Adipose tissue (tissue), 3 donors: ENCODE measurements around the gene EFCC1. TPM values are rescaled to one million over a fixed set of nuclear protein-coding genes. Genes with fewer than 3 reads are reported as not detected.

ENCODE experiments used
- H3K27ac ChIP-seq: one replicate; pipeline ENCODE4 v1.5.1; 2013; ENCODE audit warnings: low read depth, low read length
- WGBS, 3 donors: extraction: QIAGEN DNeasy Blood & Tissue Kit; methylation state at CpG; one replicate each; pipeline ENCODE4 v1.1.7; 2013; 5-methylcytosine and 5-hydroxymethylcytosine counted together
- polyA plus RNA-seq, 3 donors: library from polyadenylated mRNA; stranded (reverse); fragments of 200-250 nt; gene quantifications; one replicate each; pipeline ENCODE4 v1.2.3, GENCODE V29; 2013
- donor health status: healthy with polysubstance abuse.
- donor health status: Bipolar disorder and iron deficiency.
- donor health status: healthy.

The EFCC1 gene
- polyA plus RNA-seq, 3 donors, result 0.92 to 4.5 (median 1.3) TPM

GRCh38 chr3:129039271-129040038, 38.4 kb downstream of the EFCC1 start:
- WGBS, 3 donors, result 60 to 70% (median 61%) methylated on average over 14 of the region's 14 CpGs
- H3K27ac ChIP-seq, result no peak overlapping the region

- no peak overlapping the region for H3K27ac ChIP-seq
- 67 to 80% (median 75%) methylated on average over 3 of the region's 3 CpGs for WGBS, 3 donors
These were observed 38.9 kb downstream of the EFCC1 start for GRCh38 chr3:129040039-129040336.

GRCh38 chr3:129040579-129041300, 39.6 kb downstream of the EFCC1 start:
- 88 to 94% (median 92%) methylated on average over 15 of the region's 15 CpGs for WGBS, 3 donors
- H3K27ac ChIP-seq, result no peak overlapping the region

- H3K27ac ChIP-seq, result no peak overlapping the region
- 4 to 9% (median 4%) methylated on average over 39 to 43 of the region's 43 CpGs for WGBS, 3 donors
These were observed 44.6 kb downstream of the EFCC1 start for GRCh38 chr3:129045675-129046036.

DNA sequence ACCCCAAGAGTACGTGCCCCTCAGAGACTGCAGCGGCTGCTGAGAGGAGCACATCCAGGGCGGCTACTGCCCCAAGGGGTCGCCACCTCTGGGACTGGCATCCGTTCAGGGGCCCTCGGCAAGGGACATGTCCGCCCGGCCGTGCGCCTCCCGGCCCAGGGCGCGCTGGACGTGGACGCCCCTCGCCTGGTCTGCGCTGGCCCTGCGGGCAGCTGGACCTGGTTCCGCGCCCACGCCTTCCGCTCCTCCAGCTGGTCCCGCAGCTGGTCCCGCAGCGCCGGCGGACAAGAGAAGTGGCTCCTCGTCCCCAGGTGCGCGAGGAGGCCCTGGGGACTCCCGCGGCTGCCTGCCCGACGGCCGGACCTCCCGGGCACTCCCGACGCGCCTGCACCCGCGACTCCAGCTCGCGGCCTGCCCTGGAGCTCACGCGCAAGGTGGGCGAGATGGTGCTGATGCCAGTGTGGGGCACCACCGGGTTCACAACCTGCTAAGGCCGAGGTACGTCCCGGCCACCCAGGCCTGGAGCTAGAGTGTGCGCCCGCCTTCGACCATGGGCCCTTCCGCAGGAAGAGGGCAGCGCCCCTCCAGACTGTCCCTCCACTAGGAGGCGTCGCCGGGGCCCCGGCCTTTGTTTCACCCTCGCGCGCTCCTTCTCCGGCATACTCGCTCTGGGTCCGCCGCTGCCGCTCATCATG, 45.1 kb downstream of the EFCC1 start:
- WGBS, 3 donors, result 31 to 40% (median 32%) methylated on average over 59 to 67 of the region's 67 CpGs
- no peak overlapping the region for H3K27ac ChIP-seq

GRCh38 chr3:129046732-129047552, 45.8 kb downstream of the EFCC1 start:
- H3K27ac ChIP-seq, result no peak overlapping the region
- 88 to 91% (median 89%) methylated on average over 37 to 46 of the region's 46 CpGs for WGBS, 3 donors

- WGBS, 3 donors, result 94 to 95% (median 95%) methylated on average over 6 of the region's 6 CpGs
- H3K27ac ChIP-seq, result no peak overlapping the region
These were observed 46.4 kb downstream of the EFCC1 start for GRCh38 chr3:129047553-129047839.

DNA sequence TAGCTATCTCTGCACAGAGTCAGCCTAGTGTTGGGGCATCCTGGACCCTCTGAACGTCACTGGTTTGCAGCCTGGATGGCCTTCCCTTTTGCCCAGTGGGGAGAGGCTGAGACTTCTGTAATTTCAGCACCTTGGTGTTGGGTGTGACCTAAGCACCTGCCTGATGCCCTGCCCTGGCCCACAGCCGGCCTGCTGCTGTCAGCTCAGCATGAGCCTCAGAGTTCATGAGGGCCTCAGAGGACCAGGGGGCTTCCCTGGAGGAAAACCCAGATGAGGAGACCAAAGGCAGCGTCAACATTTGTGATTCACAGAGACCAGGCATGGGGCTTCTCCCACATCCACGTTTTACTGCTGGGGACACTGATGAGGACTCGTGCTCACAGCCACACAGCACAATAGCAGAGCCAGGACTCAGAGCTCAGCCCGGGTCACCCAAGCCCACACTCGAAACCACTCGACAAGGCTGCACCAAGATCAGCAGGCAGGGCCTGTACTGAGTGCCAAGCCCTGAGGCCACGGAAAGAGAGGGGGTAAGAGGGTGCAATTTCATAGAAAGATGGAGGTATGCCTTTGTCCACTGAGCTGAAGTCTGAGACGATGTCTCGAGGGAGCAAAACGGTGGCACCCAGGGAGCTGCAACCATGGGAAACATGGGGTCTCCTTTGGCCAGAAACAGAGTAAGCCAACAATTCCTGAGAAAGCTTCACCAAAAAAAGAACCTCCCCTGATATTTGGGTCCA, 49.6 kb downstream of the EFCC1 start:
- 91 to 93% (median 92%) methylated on average over 12 of the region's 12 CpGs for whole genome bisulfite sequencing, 3 donors
- no peak overlapping the region for H3K27ac ChIP-seq

- 28 to 61% (median 53%) methylated on average over 5 of the region's 5 CpGs for WGBS, 3 donors
- no peak overlapping the region for H3K27ac ChIP-seq
These were observed 50.8 kb downstream of the EFCC1 start for GRCh38 chr3:129051871-129052340.

DNA sequence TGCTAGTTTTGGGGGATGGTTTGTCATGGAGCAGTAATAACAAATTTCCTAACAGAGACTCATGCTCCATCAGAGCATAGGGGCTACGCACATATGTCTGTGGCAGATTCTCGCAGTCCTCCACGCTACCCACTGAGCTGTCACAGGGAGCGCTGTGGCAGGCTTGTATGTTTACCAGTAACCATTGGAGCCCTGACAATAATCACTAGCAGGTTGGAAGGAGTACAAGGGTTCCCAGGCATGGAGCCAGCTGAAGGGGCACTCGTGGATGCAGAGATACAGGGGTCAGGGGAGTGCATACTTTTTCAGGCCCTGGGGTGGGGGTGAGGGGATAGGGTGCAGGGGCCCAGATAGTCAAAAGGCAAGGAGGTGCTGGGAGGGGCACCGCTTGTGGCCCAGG, 51.6 kb downstream of the EFCC1 start:
- WGBS, 3 donors, result 38 to 70% (median 64%) methylated on average over 6 of the region's 6 CpGs
- no peak overlapping the region for H3K27ac ChIP-seq

DNA sequence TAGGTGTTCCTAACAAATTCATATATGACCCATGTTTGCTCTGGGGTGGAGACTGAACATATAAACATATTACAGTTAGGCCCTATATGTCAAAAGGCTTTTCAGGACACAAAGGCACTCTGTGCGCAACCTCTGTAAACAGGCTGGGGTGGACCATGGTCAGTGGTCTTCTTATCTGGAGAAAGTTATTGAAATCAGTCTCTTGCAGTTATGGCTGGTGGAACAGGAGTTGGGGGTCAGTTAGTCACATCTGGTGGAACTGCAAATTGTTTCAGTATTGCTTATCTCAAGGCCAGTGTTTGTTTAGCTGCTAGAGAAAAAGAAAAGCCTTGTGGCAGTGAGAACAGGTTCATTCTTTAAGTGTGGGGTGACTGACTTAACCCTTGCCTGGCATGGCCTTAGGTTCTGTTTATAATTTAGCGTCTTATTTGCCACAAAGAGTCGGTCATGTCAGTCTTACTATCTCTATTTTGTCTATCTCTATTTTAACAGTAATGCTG, 53.6 kb downstream of the EFCC1 start:
- no peak overlapping the region for H3K27ac ChIP-seq
- WGBS, 3 donors, result 34 to 93% (median 63%) methylated on average over 3 of the region's 3 CpGs

DNA sequence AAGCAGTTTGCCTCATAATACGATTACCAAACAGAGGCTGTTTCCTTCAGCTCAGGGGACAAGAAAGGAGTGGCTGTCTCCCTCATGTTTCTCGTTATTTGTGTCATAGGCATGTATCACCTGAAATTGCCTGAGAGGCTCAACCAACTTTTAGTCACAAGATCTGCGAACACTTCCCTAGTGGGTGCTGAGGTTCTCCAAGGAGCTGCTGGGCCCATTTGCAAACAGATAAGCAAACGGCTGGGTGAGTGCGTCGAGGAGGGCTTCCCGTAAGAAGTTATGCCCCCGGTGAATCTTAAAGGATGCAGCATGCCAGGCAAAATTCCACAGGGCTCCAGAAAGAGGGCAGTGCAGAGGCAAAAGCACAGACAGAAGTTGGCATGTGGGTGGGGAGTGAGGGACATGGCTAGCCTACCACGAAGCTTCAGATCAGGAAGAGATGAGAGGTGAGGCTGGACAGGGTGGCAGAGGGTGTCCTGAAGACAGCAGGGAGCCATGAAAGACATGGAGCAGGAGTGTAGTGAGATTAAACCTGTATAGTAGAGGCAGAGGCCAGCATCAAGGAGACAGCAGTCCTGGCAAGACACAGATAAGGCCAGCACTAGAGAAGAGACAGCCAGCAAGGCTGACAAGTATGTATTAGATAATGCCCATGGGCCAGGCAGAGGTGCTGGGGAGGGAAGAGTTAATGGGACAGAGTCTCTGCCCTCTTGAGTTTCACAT, 55.5 kb downstream of the EFCC1 start:
- WGBS, 3 donors, result 28 to 73% (median 71%) methylated on average over 9 of the region's 9 CpGs
- H3K27ac ChIP-seq, result no peak overlapping the region

DNA sequence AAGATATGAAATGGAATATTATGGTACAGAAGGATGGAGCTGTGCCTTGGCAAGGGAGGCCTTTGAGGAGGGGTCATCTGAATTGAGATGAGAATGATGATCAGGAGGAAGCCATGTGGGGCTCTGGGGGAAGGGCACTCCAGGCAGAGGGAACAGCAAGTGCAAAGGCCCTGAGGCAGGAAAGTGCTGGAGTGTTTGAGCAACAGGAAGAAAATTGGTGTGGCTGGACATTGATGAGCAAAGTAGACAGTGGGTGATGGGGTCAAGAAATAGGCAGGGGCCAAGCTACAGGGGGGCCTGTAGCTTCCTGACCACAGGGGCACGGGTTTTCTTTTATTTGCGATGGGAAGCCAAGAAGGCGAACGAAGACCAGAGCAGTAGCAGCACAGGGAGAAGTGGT, 56.1 kb downstream of the EFCC1 start:
- no peak overlapping the region for H3K27ac ChIP-seq
- WGBS, 3 donors, result 90 to 96% (median 96%) methylated on average over 4 of the region's 4 CpGs

GRCh38 chr3:129058441-129059200, 57.5 kb downstream of the EFCC1 start:
- H3K27ac ChIP-seq, result no peak overlapping the region
- WGBS, 3 donors, result 28 to 81% (median 76%) methylated on average over 4 of the region's 4 CpGs

DNA sequence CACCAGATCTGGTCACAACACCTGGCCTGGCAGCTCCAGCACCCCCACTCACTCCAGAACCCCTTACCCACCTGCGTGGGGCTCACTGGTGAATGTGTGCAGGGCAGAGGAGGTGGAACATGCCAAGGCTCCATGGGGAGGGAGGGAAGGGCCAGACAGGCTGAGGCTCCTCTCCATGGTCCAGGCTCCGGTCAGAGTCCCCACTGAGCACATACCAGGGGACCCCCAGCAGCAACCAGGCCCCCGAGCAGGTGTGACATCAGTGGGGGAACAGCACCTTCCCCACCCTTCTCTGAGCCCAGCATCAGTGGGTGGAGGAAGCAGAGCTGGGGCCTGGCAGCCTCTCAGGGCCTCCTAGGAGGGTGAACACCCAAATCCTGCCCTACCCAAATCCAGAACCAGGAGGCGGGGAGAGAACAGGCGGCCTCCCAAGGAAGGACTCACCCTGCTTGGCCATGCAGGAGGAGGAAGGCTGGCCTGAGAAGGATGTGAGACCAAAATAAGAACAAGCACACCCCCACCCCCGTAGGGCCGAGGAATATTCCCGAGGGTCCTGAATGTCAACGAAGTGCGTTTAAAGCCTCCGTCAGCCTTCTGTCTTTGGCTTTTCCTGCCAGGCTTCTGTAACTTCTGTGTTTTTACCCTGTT, 58.3 kb downstream of the EFCC1 start:
- WGBS, 3 donors, result 67 to 80% (median 74%) methylated on average over 11 of the region's 11 CpGs
- H3K27ac ChIP-seq, result no peak overlapping the region

- WGBS, 3 donors, result 53 to 85% (median 69%) methylated on average over 13 of the region's 13 CpGs
- H3K27ac ChIP-seq, result no peak within 1 kb of the TSS
These were observed 59.3 kb downstream of the EFCC1 start, which contains the start of gene GP9 for GRCh38 chr3:129060276-129061022. GP9 (plus strand) TSS chr3:129060779; CDS start chr3:129061740, 961 bp downstream.
